Type B pancreatic cell (in vitro differentiated cells): ENCODE results near the gene MRPL17. TPM values are rescaled to one million over a fixed set of nuclear protein-coding genes. Genes with fewer than 3 reads are reported as not detected.

Experiments used
- DNase-seq: peaks from one replicate; pipeline ENCODE4 v3.0.0; 2021; ENCODE audit warnings: mixed read lengths; ENCODE audit not compliant: unreplicated experiment; ENCODE audit errors: extremely low spot score
- H3K27ac Mint-ChIP-seq: 2 replicates; pipeline ENCODE4 v1.8.0; 2021; ENCODE audit warnings: mild to moderate bottlenecking, mixed read lengths
- H3K27me3 Mint-ChIP-seq: 2 replicates; pipeline ENCODE4 v1.8.0; 2021; ENCODE audit warnings: mixed read lengths
- H3K36me3 Mint-ChIP-seq: 2 replicates; pipeline ENCODE4 v1.8.0; 2021; ENCODE audit warnings: mixed read lengths
- H3K4me1 Mint-ChIP-seq: one replicate; pipeline ENCODE4 v1.8.0; 2021; ENCODE audit warnings: mixed read lengths; ENCODE audit not compliant: unreplicated experiment
- H3K4me3 Mint-ChIP-seq: 2 replicates; pipeline ENCODE4 v1.8.0; 2021; ENCODE audit warnings: mild to moderate bottlenecking, mixed read lengths
- H3K9me3 Mint-ChIP-seq: 2 replicates; pipeline ENCODE4 v1.8.0; 2021; ENCODE audit warnings: mixed read lengths
- CTCF ChIP-seq: fragments of 200-600 bp; sonication (generic); conservative IDR thresholded peaks from 2 replicates; pipeline ENCODE4 v1.5.0; 2021; ENCODE audit warnings: antibody characterized with exemption, mild to moderate bottlenecking
- total RNA-seq: library from RNA; stranded (reverse); gene quantifications from 2 replicates; pipeline ENCODE4 v1.2.1, GENCODE V29; 2021; ENCODE audit warnings: low replicate concordance

Gene MRPL17
- total RNA-seq, 1 donor from 2014 or later: 46.6 TPM

- no peak for TF ChIP-seq CTCF
- no peak for DNase-seq
- Mint-ChIP-seq H3K27me3 (peaks cover 40% of the 10 kb centered on the region), H3K9me3 (no peaks in the 10 kb centered on the region), H3K27ac (no peak overlapping the region), H3K4me1 (peaks cover 13% of the 10 kb centered on the region), H3K4me3 (no peak overlapping the region), H3K36me3 (peaks cover 4% of the 10 kb centered on the region)
Observed at GRCh38 chr11:6660712-6661111, 22.4 kb downstream of the MRPL17 start.

GRCh38 chr11:6658647-6659046, 24.5 kb downstream of the MRPL17 start:
- no peaks in the 10 kb centered on the region for H3K9me3 Mint-ChIP-seq
- no peak overlapping the region for H3K27ac Mint-ChIP-seq
- no peak for DNase-seq
- H3K4me1 Mint-ChIP-seq: peaks cover 11% of the 10 kb centered on the region
- no peak for TF ChIP-seq CTCF
- peaks cover 3% of the 10 kb centered on the region for H3K36me3 Mint-ChIP-seq
- H3K27me3 Mint-ChIP-seq: peaks cover 34% of the 10 kb centered on the region
- no peak overlapping the region for H3K4me3 Mint-ChIP-seq

GRCh38 chr11:6657346-6657745, 25.8 kb downstream of the MRPL17 start:
- TF ChIP-seq CTCF: no peak
- Mint-ChIP-seq H3K4me1 (peaks cover 9% of the 10 kb centered on the region), H3K27ac (no peak overlapping the region), H3K4me3 (peak overlapping the region; percentile 86), H3K9me3 (no peaks in the 10 kb centered on the region), H3K36me3 (no peaks in the 10 kb centered on the region), H3K27me3 (peaks cover 21% of the 10 kb centered on the region)
- DNase-seq: no peak

DNA sequence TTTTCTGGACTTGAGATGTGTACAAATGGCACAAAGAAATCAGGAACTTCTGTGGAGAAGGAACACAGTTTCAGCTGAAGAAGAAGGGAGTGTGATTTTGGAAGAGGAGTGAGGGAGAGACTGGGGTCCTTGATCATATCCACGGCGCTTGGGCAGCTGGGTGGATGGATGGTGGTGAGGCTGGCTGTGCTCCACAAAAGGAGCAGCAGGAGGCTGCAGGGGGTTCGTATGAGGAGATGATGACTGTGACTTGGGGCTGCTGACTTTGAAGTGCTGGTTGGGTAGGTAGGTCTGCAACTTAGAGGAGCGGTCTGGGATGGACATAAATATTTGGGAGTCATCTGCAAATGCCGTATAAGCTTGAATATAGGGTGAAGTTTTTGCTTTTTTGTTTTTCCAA, 26.2 kb downstream of the MRPL17 start:
- no peak for DNase-seq
- H3K27ac Mint-ChIP-seq: peak overlapping the region; percentile 71
- H3K36me3 Mint-ChIP-seq: no peaks in the 10 kb centered on the region
- TF ChIP-seq CTCF: no peak
- H3K9me3 Mint-ChIP-seq: no peaks in the 10 kb centered on the region
- peak overlapping the region; percentile 86 for H3K4me3 Mint-ChIP-seq
- H3K27me3 Mint-ChIP-seq: peaks cover 20% of the 10 kb centered on the region
- H3K4me1 Mint-ChIP-seq: peaks cover 9% of the 10 kb centered on the region

DNA sequence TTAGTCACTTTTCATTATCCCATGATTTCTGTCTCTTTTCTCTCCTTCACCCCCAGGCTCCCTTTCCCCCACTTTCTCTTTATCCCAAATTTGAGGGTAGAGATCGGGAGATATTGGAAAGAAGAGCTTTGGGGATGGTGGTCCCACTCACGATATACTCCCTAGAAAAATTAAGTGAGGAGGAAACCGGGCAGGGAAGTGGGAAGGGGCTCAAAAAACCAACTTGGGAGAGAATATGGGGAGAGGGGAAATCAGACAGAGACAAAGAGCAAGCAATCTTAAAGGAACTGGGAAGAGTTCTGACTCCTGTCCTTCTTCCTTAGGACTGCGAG, 26.6 kb downstream of the MRPL17 start:
- Mint-ChIP-seq H3K36me3 (no peaks in the 10 kb centered on the region), H3K4me3 (peak overlapping the region; percentile 86), H3K27ac (peak overlapping the region; percentile 71), H3K4me1 (peaks cover 9% of the 10 kb centered on the region), H3K27me3 (peaks cover 18% of the 10 kb centered on the region), H3K9me3 (no peaks in the 10 kb centered on the region)
- no peak for TF ChIP-seq CTCF
- no peak for DNase-seq
